IPS-15b (cell line): ENCODE results near the gene CYP2A6.

Experiments used
- H3K27me3 ChIP-seq: one replicate; pipeline ENCODE4 v1.6.1; 2013; ENCODE audit warnings: low read length; ENCODE audit not compliant: control insufficient read depth, insufficient read depth
- H3K36me3 ChIP-seq: one replicate; pipeline ENCODE4 v1.6.1; 2013; ENCODE audit warnings: low read length; ENCODE audit not compliant: control insufficient read depth, insufficient read depth
- H3K4me1 ChIP-seq: one replicate; pipeline ENCODE4 v1.6.1; 2013; ENCODE audit warnings: mild to moderate bottlenecking, low read length; ENCODE audit not compliant: control insufficient read depth, insufficient read depth
- H3K4me3 ChIP-seq: one replicate; pipeline ENCODE4 v1.5.1; 2013; ENCODE audit warnings: low read depth, low read length
- H3K9ac ChIP-seq: one replicate; pipeline ENCODE4 v1.6.1; 2013; ENCODE audit warnings: low read depth, mild to moderate bottlenecking, low read length
- H3K9me3 ChIP-seq: one replicate; pipeline ENCODE4 v1.6.1; 2013; ENCODE audit warnings: mild to moderate bottlenecking, low read length; ENCODE audit not compliant: control insufficient read depth, insufficient read depth

The CYP2A6 gene

GRCh38 chr19:40803857-40804782, 46.1 kb downstream of the CYP2A6 start:
- H3K9ac ChIP-seq = peak overlapping the region; percentile 47
- peaks cover 35% of the 10 kb centered on the region for H3K4me1 ChIP-seq
- H3K27me3 ChIP-seq = no peaks in the 10 kb centered on the region
- peak overlapping the region; percentile 18 for H3K4me3 ChIP-seq
- H3K36me3 ChIP-seq = peaks cover 60% of the 10 kb centered on the region
- H3K9me3 ChIP-seq = no peaks in the 10 kb centered on the region

GRCh38 chr19:40803170-40803856, 46.9 kb downstream of the CYP2A6 start:
- H3K9ac ChIP-seq = peak overlapping the region; percentile 47
- H3K4me1 ChIP-seq = peaks cover 35% of the 10 kb centered on the region

GRCh38 chr19:40802300-40803169, 47.7 kb downstream of the CYP2A6 start:
- peaks cover 49% of the 10 kb centered on the region for H3K36me3 ChIP-seq
- peaks cover 34% of the 10 kb centered on the region for H3K4me1 ChIP-seq
- peak overlapping the region; percentile 18 for H3K4me3 ChIP-seq

More at GRCh38 chr19:40803170-40803856, 46.9 kb downstream of the CYP2A6 start:
- Histone ChIP-seq H3K27me3 (no peaks in the 10 kb centered on the region), H3K36me3 (peaks cover 56% of the 10 kb centered on the region), H3K9me3 (no peaks in the 10 kb centered on the region), H3K4me3 (peak overlapping the region; percentile 18)

GRCh38 chr19:40801426-40802299, 48.6 kb downstream of the CYP2A6 start:
- H3K36me3 ChIP-seq = peaks cover 43% of the 10 kb centered on the region

More at GRCh38 chr19:40802300-40803169, 47.7 kb downstream of the CYP2A6 start:
- Histone ChIP-seq H3K27me3 (no peaks in the 10 kb centered on the region), H3K9ac (no peak overlapping the region), H3K9me3 (no peaks in the 10 kb centered on the region)

GRCh38 chr19:40800997-40801377, 49.3 kb downstream of the CYP2A6 start:
- Histone ChIP-seq H3K36me3 (peaks cover 43% of the 10 kb centered on the region), H3K9me3 (no peaks in the 10 kb centered on the region), H3K4me3 (peak overlapping the region; percentile 32), H3K9ac (no peak overlapping the region), H3K27me3 (no peaks in the 10 kb centered on the region), H3K4me1 (peaks cover 29% of the 10 kb centered on the region)

More at GRCh38 chr19:40801426-40802299, 48.6 kb downstream of the CYP2A6 start:
- Histone ChIP-seq H3K4me3 (peak overlapping the region; percentile 32), H3K9ac (no peak overlapping the region), H3K9me3 (no peaks in the 10 kb centered on the region), H3K27me3 (no peaks in the 10 kb centered on the region), H3K4me1 (peaks cover 29% of the 10 kb centered on the region)

GRCh38 chr19:40800339-40800996, 49.8 kb downstream of the CYP2A6 start:
- peaks cover 23% of the 10 kb centered on the region for H3K4me1 ChIP-seq
- H3K36me3 ChIP-seq = peaks cover 42% of the 10 kb centered on the region
- H3K27me3 ChIP-seq = no peaks in the 10 kb centered on the region
- H3K9ac ChIP-seq = peak overlapping the region; percentile 70
- peak overlapping the region; percentile 82 for H3K4me3 ChIP-seq
- no peaks in the 10 kb centered on the region for H3K9me3 ChIP-seq

- H3K4me3 ChIP-seq = peak overlapping the region; percentile 82
- H3K36me3 ChIP-seq = peaks cover 35% of the 10 kb centered on the region
- peak overlapping the region; percentile 70 for H3K9ac ChIP-seq
- no peaks in the 10 kb centered on the region for H3K9me3 ChIP-seq
- peaks cover 21% of the 10 kb centered on the region for H3K4me1 ChIP-seq
- H3K27me3 ChIP-seq = no peaks in the 10 kb centered on the region
Observed at GRCh38 chr19:40799558-40800338, 50.5 kb downstream of the CYP2A6 start.

GRCh38 chr19:40798683-40799557, 51.3 kb downstream of the CYP2A6 start, which contains the start of gene EGLN2:
Gene EGLN2 (plus strand): TSS chr19:40799191. CDS start chr19:40800573, 1,382 bp downstream.
- Histone ChIP-seq H3K9me3 (no peaks in the 10 kb centered on the region), H3K36me3 (peaks cover 30% of the 10 kb centered on the region), H3K4me3 (peak within 1 kb of the TSS; percentile 83), H3K27me3 (no peaks in the 10 kb centered on the region), H3K9ac (peak within 1 kb of the TSS; percentile 82), H3K4me1 (peaks cover 13% of the 10 kb centered on the region)

GRCh38 chr19:40797963-40798682, 52.1 kb downstream of the CYP2A6 start:
- Histone ChIP-seq H3K9me3 (no peaks in the 10 kb centered on the region), H3K27me3 (no peaks in the 10 kb centered on the region), H3K4me1 (peaks cover 6% of the 10 kb centered on the region), H3K4me3 (peak overlapping the region; percentile 83), H3K9ac (peak overlapping the region; percentile 82), H3K36me3 (peaks cover 24% of the 10 kb centered on the region)
